ENCODE results near the gene BCR.

The BCR gene

DNA sequence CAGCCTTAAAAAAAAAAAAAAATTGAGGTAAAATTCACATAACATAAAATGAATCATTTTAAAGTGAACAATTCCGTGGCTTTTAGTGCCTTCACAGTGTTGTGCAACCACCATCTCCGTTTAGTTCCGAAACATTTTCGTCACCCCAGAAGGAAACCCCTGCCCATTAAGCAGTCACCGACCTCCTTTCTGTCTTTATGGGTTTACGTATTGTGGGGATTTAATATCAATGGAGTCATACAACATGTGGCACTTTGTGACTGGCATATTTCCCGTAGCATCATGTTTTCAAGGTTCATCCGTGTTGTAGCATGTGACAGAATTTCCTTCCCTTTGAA is 65.5 kb downstream of the BCR start:
- DNase-seq, result no peak

DNA sequence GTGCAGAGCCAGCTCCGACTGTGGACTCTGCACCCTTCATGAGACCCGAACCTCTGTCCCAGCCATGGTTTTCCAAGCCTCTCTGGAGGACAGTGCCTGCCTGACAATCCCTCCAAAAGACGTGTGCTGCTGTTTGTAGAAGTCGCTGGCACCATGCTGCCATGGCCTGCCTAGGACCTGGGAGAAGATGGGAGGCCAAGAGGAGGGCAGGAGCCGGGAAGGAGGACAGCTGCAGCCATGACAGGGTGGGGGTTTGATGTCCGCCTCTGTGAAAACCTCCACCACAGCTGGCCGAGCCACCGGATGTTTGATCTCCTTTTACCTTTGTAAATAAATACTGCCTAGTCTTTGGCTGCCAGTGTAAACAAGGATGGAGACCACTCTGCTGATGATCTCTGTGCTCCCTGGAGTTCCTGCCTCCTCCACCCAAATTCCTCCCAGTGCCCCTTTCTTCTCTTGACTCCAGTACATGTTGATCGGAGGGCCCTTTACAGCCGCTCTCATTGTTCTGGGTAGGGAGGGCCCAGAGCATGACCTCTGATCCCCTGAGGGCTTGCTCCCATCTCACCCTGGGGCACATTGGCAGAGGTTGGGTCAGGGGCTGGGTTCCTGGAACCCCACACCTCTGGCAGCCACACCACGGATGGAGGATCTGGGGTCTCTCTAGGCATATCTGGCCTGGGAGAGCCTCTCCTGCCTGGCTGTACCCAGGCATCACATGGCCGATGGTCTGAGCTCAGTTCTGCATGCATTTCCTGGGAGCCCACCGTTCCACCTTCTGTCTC is 66.9 kb downstream of the BCR start:
- no peak for DNase-seq

DNA sequence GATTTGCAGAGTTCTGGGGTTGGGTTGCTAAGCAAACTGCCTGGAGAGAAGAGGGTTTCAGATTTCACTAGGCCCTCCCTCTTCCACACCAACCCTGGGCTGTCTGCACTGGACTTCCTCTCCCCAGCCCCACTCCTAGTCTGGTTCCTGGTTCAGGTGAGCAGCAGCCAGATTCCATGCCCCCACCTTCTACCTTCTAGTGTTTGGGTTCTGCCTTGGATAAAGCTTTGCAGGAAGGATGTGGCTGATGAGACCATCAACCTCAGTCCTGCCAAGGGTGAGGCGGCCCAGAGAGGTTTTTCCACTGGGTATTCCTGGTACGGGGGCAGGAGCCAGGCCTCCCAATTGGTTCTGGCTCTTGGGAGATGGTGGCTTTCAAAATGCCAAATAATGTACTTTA is 68.3 kb downstream of the BCR start:
- no peak for DNase-seq

DNA sequence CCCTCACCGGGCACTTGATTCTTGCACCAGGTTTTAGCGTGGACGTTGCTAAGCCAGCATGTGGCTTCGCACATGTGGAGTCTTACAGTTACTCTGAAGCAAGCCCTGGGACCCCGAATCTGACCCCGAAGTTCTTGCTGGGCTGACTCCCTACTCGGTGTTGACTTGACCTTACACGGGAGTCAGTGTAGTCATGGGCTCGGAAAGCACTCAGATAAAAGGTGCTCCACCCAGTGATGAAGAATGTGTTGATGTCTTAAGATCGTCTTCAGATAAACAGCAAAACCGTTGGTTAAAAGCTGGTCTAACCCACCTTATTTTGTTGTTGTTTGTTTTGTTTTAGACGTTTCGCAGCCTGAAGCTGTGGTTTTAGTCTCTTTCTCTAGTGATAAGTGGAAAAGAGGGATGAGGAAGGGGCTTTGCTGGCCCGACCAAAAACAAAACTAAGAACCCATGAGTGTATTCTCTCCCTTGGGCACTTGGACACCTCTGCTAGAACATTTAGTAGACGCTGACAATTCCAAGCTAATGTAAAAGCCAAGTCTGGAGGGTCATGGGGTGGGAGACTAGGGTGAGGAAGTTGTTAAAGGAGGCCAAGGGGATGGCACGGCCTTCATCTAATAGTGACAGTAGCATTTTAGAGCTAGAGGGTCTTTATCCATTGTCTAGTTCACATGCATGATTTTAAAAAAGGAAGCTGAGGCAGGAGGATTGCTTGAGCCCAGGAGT is 69.9 kb downstream of the BCR start:
- DNase-seq, result no peak

DNA sequence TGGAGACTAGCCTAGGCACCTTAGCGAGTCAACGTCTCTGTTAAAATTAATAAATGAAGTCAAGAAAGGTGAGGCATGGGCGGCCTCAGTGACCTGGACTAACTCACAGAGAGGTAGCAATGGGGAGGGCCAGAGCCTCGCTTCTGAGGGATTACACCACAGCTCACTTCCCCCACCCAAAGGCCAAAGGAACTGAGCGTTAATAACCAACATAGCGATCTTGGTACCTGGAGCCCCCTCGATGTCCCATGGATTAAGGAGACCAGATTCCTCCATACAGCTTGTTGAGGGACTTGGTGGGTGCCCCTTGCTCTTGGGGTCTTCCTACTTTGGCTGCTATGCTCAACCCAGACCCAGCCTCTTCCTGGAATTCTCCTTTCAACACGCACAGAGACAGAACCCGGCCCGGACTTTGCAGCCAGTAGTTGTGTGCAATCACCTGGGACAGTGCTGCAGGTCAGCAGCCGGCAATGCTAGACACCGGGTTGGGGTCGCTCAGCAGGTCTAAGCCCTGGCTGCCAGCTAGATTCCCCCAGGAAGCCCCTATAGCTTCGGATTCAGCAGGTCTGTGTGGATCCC is 70.6 kb downstream of the BCR start:
- no peak for DNase-seq

DNA sequence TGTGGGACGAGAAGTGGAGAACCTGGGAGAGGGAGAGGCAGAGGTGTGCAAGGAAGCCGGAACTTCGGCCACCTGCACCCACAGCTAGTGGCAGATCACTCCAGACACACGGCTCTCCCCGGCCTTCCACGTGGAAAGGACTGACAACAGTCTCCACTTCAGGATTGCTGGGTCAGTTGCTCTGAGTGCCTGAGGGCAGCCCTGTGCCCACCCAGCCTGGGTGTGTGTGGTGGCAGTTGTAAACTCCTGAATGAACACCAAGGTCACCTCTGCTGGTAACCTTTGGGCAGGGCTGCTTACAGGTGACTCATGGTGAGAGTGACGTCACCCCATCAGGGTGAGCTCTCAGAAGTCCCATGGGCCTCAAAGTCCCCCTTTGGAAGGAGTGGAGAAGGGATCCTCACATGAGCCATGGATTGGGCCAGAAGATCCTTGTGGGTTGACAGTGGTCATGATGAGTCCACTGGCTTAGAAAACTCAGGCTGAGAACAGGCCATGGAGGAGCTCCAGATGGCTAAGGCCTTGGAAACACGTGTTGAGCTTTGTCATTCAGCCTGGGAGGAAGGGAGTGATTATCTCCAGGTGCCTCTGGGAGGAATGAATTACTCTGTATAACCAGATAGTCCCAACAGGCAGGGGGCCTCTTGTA is 71.3 kb downstream of the BCR start:
- no peak for DNase-seq

DNA sequence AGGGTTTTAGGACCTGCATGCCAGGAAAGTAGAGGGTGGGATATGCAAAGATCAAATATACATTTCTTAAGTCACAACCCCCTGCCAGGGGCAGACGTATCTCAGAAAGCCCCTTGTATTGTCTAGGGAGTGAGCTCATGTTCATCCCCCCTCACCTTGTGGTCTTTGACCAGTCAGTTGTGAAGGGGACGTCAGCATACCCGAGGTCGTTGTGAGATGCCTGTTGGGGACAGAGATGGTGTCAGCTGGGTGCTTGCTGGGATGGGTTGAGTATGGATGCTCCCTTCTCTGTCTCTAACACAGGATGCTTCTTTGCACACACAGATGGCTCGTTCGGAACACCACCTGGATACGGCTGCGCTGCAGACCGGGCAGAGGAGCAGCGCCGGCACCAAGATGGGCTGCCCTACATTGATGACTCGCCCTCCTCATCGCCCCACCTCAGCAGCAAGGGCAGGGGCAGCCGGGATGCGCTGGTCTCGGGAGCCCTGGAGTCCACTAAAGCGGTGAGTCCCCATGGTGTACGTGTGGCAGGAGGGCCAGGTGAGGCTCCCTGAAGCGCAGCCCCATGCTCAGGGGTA is 73.3 kb downstream of the BCR start:
- DNase-seq, result no peak

DNA sequence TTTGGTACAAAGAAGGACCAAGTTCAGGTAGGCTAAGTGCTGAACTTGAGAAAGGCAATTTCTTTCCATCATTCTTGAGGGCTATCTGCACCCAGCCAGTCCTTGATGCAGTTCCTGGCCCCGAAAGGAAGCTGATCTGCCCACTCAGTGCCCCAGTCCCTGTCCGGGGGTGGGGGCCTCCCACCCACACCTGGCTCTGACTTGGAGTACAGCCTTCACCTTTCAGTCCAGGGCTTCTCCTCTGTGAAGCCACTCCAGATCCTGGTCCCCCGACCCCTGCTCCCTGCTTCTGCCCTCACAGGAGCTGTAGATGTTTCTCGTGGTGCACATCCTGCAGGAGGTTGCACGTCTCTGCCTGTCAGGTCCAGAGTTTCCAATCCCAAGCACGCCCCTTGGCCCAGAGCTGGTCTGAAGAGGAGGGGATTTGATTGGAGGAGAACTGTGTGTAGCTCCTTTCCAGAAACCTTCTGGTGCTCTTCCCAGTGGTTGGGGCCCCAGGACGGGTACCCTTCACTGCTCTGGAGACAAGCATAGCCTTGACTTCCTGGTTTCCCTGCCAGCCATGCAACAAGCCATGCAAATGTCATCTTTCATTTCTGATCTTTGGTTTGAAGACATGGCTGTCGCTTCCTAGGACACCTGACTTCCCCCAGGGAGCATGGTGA is 75.3 kb downstream of the BCR start:
- no peak for DNase-seq

DNA sequence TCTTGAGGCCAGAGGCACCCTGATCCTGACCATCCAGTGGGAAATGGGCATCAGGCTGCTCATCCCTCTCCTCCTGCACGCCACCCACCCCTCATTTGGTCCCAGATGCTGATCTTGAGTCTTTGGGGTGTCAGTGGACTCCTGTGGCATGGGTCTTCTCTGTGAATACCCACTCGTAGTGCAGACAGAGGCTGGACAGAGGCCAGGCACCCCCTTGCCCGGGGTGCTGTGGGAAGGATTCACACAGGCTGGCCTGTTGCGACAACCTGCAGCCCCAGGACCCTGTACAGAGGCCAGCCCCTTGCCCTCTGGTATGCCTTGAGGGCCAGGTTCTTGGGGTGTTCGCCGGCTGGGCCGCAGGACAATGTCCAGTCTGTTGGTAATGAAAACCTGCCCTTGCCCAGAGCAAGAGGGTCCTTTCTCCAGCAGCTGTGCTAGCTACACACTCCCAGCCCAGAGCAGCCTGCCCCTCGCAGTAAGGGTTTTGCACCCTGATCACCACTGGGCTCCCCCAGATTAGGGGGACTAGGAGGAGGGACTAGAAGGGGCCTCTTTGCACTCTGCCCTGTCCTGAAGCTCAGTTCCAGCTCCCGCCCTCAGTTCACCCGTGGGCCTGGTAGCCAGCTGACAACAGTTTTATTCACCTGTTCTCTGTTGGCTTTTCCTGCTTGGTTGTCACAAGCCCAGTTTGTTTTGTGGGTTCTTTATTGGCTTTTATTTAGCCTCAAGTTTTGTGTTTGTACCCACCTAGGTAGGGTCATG is 76.0 kb downstream of the BCR start:
- no peak for DNase-seq

DNA sequence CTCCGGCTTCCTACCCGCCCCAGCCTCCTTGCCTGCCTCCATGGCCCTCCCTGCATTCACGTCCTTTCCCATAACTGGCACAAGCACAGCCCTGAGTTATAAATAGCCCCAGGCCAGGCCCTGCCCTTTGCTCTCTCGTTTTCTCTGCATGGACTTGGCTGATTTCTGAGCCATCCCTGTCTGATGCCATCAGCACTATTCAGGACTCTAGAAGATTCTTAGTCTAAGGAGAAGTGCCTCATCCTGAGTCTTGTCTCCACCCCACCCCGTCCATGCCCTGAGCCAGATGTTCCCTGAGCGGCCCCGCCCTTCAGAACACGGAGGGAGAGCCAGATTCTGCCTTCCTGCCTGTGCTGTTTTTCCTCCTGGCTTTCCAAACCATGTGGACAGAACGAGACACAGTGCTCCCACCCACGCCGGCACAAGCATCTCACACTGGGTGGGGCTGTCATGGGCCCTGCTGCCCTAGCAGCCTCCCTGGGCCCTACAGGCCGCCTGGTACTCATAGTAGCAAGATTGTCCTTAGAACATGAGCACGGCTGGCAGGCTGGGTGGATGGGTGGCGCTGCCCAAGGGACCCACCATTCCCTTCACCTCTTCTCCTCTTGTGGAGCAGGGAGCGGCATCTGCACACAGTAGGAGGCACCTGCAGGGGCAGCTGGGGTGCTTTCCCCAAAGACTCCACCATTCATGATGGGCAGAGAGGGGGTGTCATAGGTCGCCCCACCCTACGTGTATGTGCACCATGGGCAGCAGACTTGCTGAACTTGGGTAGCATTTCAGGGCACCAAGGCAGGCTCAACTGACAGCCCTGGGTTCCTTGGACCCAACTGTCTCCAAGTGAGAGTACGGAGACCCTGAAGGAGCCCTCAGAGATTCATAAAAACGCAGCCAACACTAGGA is 76.9 kb downstream of the BCR start:
- no peak for DNase-seq

DNA sequence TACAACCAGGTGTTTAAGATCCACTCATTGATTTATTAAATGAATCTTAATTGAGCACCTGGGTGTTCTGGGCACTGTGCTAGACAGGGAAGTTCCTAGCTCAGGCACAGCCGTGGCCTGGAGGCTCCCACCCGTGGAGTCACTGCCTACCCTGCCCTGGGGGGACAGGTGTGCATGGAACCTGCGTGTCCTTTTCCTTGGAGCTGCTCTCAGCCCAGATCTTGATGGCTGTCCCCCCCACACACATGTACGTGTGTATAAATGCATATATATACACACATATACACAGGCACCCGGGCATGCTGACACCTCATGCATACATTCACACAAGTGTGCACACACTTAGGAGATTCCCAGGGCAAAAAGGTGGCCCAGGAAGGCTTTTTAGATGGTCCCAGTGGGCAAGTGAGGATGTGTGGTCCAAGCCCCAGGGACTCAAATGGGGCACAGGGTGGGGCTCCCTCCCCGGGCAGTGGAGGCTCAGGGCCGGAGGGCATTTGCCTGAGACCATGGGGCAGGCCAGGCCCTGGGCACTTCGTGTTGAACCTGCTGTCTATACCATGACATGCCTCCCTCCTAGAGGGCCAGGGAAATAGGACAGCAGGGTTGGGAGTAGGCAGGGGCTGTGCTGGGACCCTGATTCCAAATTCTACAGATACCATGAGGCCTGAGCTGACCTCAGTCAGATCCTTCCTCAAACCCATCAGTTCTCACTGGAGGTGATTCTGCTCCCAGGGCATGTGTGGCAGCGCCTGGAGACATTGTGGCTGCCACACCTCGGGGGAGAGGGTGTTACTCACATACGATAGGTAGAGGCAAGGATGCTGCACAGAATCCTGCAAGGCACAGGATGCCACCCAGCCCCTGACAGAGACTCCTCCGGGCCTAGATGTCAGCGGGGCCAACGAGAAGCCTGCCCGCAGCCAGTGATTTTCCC is 77.8 kb downstream of the BCR start:
- no peak for DNase-seq

DNA sequence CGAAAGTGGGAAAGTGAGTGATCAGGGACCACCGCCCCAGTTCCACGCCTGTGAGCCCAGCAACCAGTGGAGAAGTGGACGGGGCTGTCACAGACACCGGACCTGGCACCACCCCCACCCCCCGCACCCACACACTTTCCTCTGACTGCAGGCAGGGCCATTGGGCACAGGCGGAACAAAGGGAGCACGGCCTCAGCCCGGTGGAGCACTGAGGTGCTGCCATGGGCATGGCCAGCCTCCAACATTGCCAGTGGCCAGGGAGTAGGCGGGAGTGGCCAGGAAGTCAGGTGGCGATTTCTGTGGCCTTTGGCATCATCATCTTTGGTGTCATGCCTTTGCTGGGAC is 78.5 kb downstream of the BCR start:
- no peak for DNase-seq

DNA sequence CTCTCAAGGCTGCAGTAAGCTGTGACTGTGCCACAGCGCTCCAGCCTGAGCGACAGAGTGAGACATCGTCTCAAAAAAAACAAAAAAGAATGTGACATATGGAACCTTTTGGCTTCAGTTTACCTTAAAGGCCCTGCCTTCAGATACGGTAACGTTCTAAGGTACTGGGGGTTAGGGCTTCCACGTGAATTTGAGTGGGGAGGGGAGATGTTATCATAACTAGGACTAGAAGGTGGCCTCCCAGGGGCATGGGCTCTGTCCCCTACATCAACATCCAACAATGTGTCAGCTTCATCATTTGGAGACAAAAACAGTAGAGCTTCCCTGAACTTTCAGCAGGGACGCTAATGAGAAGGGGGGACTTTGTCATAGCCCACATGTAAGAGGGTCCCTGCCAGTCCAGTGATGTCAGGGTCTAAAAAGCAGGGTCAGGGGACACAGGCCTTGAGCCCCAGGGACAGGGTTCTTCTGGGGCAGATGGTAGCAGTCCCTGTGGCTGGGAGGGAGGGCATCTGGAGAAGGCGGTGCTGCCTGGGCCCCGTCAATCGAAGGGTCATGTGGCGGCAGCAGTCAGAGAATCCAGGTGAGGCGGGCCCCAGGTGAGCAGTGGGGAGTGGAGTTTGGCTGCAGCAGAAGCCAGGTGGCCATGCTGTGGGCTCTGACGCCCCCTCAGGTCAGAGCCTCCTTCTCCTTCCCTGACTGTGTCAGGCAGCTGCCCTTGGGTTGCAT is 79.8 kb downstream of the BCR start:
- no peak for DNase-seq

DNA sequence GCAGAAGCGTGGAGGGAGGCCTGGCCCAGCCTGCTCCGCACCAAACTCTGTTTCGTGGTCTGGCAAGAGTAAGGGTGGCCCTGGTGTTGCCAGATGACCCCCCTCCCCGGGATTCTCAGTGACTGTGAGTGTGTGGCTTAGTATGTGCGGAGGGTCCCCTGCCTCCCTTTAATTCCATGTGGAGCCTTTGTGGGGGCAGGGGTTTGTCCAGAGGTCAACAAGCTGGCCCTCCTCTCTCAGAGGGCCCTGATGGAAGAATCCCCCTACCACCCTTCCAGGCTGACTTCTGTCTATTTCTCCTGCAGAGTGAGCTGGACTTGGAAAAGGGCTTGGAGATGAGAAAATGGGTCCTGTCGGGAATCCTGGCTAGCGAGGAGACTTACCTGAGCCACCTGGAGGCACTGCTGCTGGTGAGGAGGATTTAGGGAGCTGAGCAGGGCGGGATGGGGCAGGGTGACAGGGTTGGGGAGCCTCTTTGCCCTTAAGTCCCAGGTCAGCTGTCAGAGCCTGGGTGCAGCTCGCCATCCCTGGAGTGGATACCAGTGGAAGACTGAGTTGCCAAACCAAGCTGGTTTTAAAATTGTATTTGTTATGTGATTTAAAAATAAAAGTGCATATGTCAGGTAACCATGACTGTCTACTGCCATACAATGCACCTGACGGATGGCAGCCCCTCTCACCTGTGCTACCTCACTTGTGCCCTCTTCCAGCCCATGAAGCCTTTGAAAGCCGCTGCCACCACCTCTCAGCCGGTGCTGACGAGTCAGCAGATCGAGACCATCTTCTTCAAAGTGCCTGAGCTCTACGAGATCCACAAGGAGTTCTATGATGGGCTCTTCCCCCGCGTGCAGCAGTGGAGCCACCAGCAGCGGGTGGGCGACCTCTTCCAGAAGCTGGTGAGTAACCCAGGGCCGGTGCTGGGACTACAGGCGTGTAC is 80.6 kb downstream of the BCR start:
- DNase-seq, result no peak

DNA sequence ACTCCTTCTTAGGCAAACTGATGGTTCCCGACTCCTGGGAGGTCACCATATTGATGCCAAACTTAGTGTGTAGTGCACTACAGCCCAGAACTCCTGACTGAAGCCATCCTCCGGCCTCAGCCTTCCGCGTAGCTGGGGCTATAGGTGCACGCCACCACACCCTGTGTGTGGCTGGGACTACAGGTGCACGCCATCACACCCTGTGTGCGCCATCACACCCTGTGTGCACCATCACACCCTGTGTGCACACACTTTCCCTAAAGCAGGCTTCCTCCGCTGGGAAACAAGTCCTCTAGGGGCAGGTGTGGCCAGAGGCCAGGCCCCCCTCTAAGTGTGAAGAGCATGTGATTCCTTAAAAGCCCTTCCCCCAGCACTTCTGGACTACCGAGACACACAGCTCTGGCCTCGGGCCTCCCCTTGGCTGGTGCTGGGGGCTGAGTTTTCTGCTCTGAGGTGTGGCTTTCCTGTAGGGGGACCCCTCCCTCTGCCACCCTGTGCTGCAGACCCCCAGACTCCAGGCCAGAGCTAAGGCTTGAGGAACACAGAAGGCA is 81.7 kb downstream of the BCR start:
- DNase-seq, result no peak

DNA sequence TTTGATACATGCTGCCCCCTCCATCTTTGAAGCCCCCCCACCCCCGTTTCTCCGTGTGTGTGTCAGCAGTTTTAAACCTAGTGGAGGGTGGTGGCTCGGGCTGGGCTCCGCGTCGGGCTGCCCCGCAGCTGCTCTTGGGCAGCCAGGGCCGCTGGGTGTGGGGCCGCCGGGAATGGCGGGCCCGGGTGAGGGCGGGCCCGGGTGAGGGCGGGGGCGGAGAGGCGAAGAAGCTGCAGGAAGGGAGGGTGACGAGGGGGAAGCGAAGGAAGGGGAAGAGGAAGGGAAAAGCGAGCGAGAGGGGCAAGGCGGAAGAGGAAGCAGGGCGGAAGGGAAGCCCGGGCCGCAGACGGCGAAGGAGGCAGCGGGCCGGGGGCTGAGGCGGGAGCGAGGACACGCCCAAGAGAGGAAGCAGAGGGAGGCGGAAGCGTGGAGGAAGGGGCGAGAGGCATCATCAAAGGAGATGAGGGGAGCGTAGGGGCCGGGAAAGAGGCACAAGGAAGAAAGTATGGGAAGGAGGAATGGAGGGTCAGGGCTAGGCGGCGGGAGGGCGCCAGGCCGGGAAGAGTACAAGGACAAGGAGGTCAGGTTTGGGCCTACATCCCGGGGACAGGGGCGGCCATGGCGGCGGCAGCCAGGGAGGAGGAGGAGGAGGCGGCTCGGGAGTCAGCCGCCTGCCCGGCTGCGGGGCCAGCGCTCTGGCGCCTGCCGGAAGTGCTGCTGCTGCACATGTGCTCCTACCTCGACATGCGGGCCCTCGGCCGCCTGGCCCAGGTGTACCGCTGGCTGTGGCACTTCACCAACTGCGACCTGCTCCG is 82.4 kb downstream of the BCR start:
- DNase-seq, result no peak
